ENCODE measurements around the gene MEP1B.

- TF ChIP-seq CTCF (IDR thresholded peaks at IDR 0.05) (no peak), POLR2AphosphoS5 (IDR thresholded peaks at IDR 0.05) (no peak), POLR2A (IDR thresholded peaks at IDR 0.05) (no peak)
These were observed 33.0 kb upstream of the MEP1B start for GRCh38 chr18:32156855-32157254.
